LHCN-M2 (cell line): ENCODE measurements around the gene CD300LD. TPM values are rescaled to one million over a fixed set of nuclear protein-coding genes. Genes with fewer than 3 reads are reported as not detected.
"Not testable (repeated sequence)": the region's sequence is repeated elsewhere in the genome, so short reads cannot be mapped to it uniquely, and the experiment has no call there.

ENCODE experiments used
- DNase-seq: peaks from one replicate; pipeline ENCODE4 v3.0.0-alpha.2; 2012; ENCODE audit warnings: low read depth
- total RNA-seq: library from RNA; depleted of rRNA; stranded (reverse); fragments of >200 nt; gene quantifications from 2 replicates; pipeline ENCODE4 v1.2.3, GENCODE V29; 2014

CD300LD gene
- total RNA-seq, 1 experiment from 2014 or later = not detected

- not testable (repeated sequence) for DNase-seq
These were observed 18.4 kb downstream of the CD300LD start for GRCh38 chr17:74573635-74574034.

DNA sequence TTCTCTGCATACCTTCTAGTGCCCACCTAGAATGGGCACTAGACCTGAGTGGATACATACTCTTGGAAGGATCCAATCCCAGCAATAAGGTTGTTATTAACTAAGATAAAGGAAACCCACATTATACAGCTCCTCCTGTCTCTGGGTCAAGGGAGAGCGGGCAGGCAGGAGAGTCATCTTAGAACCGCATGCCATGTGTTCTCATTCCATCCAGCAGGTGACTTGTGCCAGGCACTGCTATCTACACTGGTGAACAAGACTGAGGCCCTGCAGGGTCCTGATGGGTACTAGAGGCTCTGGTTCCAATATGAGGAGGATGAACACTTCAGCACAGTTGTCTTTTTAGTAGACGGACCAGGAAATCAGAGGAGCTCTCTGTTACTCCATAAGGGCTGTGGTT is 18.9 kb downstream of the CD300LD start:
- DNase-seq = no peak

DNA sequence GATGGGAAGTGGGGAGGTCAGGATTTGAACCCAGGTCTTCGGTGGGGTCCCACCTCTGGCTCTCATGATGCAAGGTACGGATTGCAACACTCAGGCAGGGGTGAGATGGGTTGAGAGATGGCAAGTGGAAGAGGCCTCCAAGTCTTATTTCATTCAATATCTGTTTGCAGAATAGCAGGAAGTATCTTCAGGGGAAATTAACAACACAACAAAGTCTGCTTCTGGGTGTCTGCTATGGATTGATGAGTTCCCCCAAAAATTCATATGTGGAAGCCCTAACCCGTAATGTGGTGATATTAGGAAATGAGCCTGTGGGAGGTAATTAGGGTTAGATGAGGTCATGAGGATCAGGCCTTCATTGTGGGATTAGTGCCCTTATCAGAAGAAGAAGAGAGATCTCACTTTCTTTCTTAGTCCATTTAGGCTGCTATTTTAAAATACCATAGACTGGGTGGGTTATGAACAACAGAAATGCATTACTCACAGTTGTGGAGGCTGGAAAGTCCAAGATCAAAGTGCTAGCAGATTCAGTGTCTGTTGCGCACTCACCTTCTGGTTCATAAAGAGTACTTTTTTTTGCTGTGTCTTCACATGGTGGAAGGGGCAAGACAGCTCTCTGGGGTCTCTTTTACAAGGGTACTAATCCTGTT is 20.3 kb downstream of the CD300LD start:
- no peak for DNase-seq

DNA sequence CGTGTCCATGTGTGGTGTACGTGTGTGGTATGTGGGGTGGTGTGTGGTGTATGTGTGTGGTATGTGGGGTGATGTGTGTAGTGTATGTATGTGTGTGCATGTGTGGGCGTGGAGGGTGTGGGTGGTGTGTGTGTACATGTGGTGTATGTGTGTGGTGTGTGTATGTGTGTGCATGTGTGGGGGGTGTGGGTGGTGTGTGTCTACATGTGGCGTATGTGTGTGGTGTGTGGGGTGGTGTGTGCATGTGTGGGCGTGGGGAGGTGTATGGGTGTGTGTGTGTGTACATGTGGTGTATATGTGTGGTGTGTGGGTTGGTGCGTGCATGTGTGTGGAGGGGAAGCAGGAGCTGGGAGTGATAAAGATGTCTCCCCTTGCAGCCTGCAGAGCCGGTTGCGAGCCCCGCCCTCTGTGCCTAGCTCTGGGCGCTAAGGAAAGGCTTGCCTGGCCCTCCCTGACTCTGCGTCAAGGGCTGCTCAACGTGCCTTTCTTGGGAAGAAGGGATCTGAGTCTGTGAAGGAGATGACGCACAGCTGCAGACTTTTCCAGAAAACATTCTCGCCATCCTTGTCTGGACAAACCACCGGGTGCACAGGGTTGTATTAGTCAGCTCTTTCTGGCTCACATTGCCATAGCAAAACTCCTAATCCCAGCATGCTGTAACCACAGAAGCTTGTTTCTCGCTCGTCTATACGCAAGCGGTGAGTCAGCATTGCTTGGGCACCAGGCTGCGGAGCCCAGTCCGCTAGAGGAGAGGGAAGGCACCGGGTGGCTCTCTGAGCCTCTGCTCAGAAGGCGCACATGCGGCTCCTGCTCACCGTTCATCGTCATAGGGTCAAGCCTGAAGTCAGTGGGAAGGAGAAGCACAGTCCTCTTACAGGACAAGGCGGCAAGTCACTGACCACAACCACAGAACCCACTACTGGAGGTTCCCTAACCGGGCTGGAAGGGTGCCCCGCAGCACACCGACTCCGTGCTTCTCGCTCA is 22.8 kb downstream of the CD300LD start:
- peak; percentile 61 for DNase-seq

- DNase-seq = no peak
These were observed 23.8 kb downstream of the CD300LD start for GRCh38 chr17:74568106-74568873.

GRCh38 chr17:74567397-74567796 is 24.7 kb downstream of the CD300LD start, which contains the start of gene CD300H:
Gene CD300H (minus strand): TSS chr17:74567509.
- no peak for DNase-seq

DNA sequence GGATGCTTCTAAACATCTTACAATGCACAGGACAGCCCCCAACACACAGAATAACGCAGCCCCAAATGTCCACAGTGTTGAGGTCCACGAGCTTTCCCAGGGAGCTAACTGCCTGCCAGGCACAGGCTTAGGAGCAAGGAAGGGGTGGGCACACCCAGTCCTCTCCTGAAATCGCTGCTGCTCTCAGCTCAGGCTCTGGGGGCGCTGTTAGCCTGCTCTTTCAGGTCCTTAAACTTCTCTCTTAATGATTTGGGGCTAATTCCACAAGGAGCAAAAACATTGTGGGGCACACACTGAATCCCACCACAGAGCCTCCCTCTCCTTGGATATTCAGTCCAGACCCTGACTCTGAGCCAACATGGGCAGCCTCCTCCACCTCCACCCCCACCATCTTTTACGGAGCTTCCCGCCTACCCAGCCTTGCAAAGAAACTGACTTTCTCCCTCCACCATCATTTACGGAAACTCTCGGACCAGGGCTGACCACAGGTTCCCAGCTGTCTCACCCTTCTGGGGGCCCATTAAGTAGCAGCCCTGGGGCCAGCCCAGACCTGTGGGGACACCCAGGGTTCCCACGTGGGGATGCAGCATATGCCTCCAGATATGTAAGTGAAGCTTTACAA is 25.8 kb downstream of the CD300LD start:
- no peak for DNase-seq

DNA sequence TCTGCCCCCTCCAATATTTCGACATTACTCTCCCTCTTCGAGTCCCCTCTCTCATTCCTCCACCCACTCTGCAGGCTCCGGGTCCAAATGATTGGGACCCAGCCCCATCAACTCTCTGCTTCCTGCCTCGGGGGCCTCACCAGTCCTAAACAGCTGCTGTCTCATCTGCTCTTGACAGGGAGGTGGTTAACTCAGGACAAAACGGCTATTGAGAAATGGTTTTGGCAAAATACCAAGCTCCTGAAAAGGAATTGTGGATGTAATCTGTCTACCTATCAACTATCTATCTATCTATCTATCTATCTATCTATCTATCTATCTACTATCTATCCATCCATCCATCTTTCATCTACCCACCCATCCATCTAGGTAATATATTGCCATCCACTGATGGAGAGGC is 27.0 kb downstream of the CD300LD start:
- DNase-seq = no peak

DNA sequence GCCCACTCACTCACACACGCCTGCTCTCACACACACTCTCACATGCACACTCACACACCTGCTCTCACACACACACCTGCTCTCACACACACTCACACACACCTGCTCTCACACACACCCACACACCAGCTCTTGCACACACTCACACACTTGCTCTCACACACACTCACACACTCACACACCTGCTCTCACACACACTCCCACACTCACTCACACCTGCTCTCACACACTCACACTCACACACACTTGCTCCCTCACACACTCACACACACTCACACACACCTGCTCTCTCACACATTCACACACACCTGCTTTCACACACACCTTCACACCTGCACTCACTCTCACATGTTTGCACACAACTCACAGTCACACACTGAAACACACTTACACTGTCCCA is 28.7 kb downstream of the CD300LD start:
- no peak for DNase-seq

- DNase-seq = no peak
These were observed 30.5 kb downstream of the CD300LD start for GRCh38 chr17:74561586-74561985.

DNA sequence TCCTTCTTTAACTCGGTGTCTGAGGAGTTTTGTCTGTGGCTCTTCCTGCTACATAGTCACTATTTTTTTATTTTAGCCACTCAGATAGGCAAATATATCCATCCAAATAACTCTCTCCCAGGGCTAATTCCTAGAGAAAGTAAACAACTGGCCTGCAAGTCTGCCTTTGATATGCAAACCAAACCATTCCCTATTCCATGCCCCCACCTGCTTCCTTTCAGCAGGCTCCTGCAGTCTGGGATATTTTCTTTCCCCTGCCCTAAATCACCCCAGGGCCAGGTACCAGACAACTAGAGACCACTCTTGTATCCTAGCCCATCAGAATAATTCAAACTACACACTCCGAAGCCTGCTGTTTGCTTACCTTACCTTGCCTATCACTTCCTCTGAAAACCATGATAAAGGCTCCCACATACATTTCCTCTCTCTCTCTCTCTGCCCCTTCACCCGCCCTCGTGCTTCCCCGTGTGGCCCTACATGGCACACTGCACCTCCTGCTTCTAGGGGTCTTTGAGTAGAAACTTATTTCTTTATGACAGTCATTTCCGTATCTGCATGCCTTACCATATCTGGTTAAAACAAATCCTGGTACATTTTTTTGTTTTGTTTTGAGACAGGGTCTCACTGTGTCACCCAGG is 33.1 kb downstream of the CD300LD start:
- no peak for DNase-seq

- not testable (repeated sequence) for DNase-seq
These were observed 33.7 kb downstream of the CD300LD start for GRCh38 chr17:74558402-74558801.

- DNase-seq = no peak
These were observed 36.6 kb downstream of the CD300LD start for GRCh38 chr17:74555427-74555940.

- no peak for DNase-seq
These were observed 37.2 kb downstream of the CD300LD start for GRCh38 chr17:74554909-74555308.

GRCh38 chr17:74552037-74552436 is 40.0 kb downstream of the CD300LD start:
- no peak for DNase-seq

DNA sequence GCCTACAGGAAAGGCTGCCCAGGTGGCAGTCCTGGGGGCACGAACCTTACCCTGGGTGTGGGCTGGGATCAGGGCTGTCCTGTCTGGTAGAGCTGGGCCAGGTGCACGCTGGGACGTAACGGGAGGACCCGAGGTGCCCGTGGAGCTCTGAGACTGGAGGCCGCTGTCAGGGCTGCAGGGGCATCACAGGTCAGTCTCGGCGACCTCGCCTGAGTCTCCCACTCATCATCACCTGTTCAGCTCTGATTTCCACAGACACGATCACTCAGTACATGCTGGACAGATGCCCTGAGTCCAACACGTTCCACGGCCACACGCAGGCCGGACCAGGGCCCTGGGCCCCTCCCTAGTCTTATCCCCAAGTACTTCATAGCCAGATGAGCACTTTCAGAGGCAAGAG is 41.5 kb downstream of the CD300LD start:
- DNase-seq = no peak

GRCh38 chr17:74549343-74549742 is 42.7 kb downstream of the CD300LD start:
- DNase-seq = no peak

DNA sequence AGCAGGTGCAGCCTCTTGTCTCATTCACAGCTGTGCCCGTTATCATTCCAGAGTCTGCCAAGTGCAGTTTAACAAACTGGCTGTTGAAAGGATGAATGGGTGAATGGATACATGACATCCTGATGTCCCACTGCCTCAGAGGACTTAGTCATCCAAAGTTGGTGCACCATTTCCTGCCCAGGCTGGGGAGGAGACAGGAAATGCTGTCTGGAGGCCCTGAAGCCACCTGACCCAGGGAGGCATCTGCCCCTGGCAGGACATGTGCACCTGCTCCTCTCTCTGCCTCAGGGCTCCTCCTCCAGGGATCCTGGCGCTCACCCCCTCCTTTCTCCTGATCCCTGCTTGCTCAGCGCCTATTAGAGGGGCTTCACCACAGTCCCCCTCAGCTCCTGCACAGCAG is 44.3 kb downstream of the CD300LD start:
- no peak for DNase-seq

DNA sequence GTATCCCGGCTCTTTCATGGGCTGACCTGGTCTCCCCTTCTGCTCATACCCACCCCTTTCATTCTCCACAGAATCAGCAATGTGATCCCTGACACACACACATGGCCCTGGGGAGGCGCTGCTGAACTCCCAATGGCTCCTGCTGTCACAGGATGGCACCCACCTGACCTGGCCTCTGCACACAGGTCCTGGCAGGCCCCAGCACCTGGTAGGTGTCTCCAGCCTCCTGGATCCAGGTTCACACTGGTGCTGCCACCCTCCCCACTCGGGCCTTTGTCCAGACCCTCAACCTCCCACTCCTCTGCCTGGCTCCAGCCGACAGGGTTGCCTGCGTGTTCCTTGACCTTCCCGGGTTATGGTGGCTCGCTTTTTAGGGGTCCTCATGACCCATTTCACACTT is 44.8 kb downstream of the CD300LD start:
- no peak for DNase-seq

GRCh38 chr17:74546586-74546985 is 45.5 kb downstream of the CD300LD start:
- DNase-seq = no peak

GRCh38 chr17:74545843-74546230 is 46.2 kb downstream of the CD300LD start, which contains the start of gene CD300C:
Gene CD300C (minus strand): TSS chr17:74546115. CDS start chr17:74545782, 333 bp downstream.
- DNase-seq = no peak
